NCI-H510A treated with DMSO at 0.1 percent for 48 hours (cell line): ENCODE measurements around the gene TRIM44.

Experiments used
- DNase-seq: peaks from one replicate; lab custom pipeline; 2025; lab: John Stamatoyannopoulos, UW

The TRIM44 gene

GRCh38 chr11:35662649-35663407, at the start of gene TRIM44:
TRIM44 (plus strand) TSS chr11:35662775; CDS start chr11:35663112, 337 bp downstream.
- peak; percentile 57 for DNase-seq

- DNase-seq = no peak
These were observed 47.5 kb upstream of the TRIM44 start for GRCh38 chr11:35614939-35615569.

GRCh38 chr11:35615921-35616900, 46.4 kb upstream of the TRIM44 start:
- peak; percentile 73 for DNase-seq

- DNase-seq = no peak
These were observed 45.3 kb upstream of the TRIM44 start for GRCh38 chr11:35617316-35617686.

GRCh38 chr11:35617687-35618496, 44.7 kb upstream of the TRIM44 start, which contains the start of gene FJX1:
FJX1 (plus strand) TSS chr11:35618460; CDS start chr11:35618637, 177 bp downstream.
- DNase-seq = peak; percentile 54

- DNase-seq = no peak
These were observed 44.0 kb upstream of the TRIM44 start for GRCh38 chr11:35618497-35619115.

GRCh38 chr11:35619116-35619854, 43.3 kb upstream of the TRIM44 start:
- no peak for DNase-seq

GRCh38 chr11:35619855-35620640, 42.5 kb upstream of the TRIM44 start:
- peak; percentile 3 for DNase-seq

- DNase-seq = no peak
These were observed 41.8 kb upstream of the TRIM44 start for GRCh38 chr11:35620795-35621194.

- DNase-seq = no peak
These were observed 41.0 kb upstream of the TRIM44 start for GRCh38 chr11:35621620-35622019.

- DNase-seq = no peak
These were observed 40.5 kb upstream of the TRIM44 start for GRCh38 chr11:35622070-35622469.

- no peak for DNase-seq
These were observed 38.9 kb upstream of the TRIM44 start for GRCh38 chr11:35623621-35624168.

- DNase-seq = no peak
These were observed 38.3 kb upstream of the TRIM44 start for GRCh38 chr11:35624316-35624715.

- no peak for DNase-seq
These were observed 37.8 kb upstream of the TRIM44 start for GRCh38 chr11:35624781-35625180.

GRCh38 chr11:35626501-35626900, 36.1 kb upstream of the TRIM44 start:
- DNase-seq = no peak

GRCh38 chr11:35629511-35629910, 33.1 kb upstream of the TRIM44 start:
- no peak for DNase-seq

- no peak for DNase-seq
These were observed 32.7 kb upstream of the TRIM44 start for GRCh38 chr11:35629914-35630313.

- no peak for DNase-seq
These were observed 30.7 kb upstream of the TRIM44 start for GRCh38 chr11:35631891-35632290.

- no peak for DNase-seq
These were observed 30.3 kb upstream of the TRIM44 start for GRCh38 chr11:35632301-35632700.
